ENCODE data around the gene NECAB2. TPM values are rescaled to one million over a fixed set of nuclear protein-coding genes. Genes with fewer than 3 reads are reported as not detected.

NECAB2 gene
- polyA plus RNA-seq, 4 donors, result 0.18 to 5.9 TPM; not detected in 2

DNA sequence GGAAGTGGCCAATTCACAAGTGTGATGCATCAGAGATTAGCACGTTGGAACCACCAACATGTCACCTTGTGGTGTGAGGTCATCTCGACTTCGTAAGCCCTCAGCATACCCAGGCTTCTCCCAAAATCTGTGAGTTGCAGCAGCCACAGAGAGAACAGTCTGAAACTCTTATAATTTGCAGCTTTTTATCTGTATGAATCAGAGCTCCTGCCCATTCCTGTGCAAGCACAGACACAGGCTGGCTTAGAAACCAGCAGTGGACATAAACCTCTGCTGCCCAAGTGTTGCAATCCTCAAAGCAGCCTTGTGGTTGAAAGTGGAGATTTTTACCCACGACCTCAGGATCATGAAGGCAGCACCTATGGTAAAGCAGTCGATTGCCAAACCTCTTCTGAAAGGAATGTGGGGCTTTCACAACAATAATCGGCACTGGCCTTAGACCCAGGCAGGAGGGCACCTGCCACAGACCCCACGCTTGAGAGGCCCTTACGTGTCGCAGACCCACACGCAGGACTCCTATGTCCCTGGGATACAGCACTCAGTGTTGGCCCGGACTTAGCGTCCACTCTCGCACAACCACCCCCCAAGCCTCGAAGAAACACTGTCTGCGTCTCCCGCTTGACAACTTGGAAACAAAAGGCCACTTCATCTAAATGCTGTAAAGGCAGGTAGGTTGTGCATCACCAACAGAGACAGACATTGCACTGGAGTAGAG, 39.5 kb upstream of the NECAB2 start:
- peaks cover 0 to 8% (median 6%) of the 10 kb centered on the region in 3 donors for H3K4me1 ChIP-seq (ENCODE audit: control insufficient read depth in 3 of 3, insufficient read depth in 2 of 3, low read depth in 1 of 3, low read length in 2 of 3)
- H3K27me3 ChIP-seq (ENCODE audit: control insufficient read depth in 3 of 3, insufficient read depth in 3 of 3, low read length in 3 of 3), result no peaks in the 10 kb centered on the region
- no peak for DNase-seq
- FAIRE-seq, result no peak
- no peaks in the 10 kb centered on the region for H3K9me3 ChIP-seq (ENCODE audit: control insufficient read depth in 2 of 2, insufficient read depth in 1 of 2, low read depth in 1 of 2, low read length in 1 of 2)
- 83 to 87% (median 86%) methylated on average over 16 of the region's 16 CpGs for WGBS, 3 donors
- no peak overlapping the region for H3K27ac ChIP-seq (ENCODE audit: low read depth in 1 of 3, low read length in 2 of 3)
- H3K36me3 ChIP-seq (ENCODE audit: control insufficient read depth in 3 of 3, insufficient read depth in 2 of 3, low read depth in 1 of 3, low read length in 3 of 3), result peaks cover 0 to 23% (median 0%) of the 10 kb centered on the region in 3 donors
- H3K4me3 ChIP-seq (ENCODE audit: low read depth in 1 of 3, low read length in 3 of 3), result no peak overlapping the region

DNA sequence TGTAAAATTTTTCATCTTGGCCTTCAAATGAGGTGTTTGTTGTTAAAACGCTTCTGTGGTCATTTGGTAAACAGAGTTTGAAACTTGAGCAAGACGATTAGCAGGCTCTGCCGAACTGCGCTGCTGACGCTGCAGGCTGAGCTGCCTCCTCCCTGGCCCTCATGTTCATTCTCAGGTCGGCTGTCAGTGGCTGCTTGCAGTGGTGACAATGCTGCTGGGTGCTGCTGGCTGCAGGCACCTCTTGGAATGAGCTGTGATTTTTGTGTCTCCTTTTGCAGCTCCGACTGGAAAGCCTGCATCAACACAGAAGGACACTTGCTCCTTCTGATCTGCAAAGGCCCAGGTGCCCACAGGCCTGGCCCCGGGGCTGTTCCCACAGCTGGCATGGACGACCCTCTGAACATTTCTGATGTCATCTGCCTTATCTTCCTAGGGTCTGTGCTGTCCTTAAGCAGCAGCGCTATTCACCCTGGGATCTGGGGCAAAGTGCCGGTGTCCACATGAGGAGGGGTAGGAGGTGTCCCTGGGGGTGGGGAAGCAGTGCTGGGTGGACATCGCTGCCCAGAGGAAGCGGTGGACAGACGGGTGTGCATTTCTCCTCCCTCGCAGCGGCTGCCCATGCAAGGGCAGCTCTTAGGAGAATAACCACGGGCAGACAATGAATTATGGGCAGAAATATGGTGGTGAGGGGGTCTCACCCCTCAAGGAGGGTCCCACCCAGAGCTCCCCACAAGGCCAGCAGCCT, 38.1 kb upstream of the NECAB2 start:
- FAIRE-seq (no peak), DNase-seq (no peak)

DNA sequence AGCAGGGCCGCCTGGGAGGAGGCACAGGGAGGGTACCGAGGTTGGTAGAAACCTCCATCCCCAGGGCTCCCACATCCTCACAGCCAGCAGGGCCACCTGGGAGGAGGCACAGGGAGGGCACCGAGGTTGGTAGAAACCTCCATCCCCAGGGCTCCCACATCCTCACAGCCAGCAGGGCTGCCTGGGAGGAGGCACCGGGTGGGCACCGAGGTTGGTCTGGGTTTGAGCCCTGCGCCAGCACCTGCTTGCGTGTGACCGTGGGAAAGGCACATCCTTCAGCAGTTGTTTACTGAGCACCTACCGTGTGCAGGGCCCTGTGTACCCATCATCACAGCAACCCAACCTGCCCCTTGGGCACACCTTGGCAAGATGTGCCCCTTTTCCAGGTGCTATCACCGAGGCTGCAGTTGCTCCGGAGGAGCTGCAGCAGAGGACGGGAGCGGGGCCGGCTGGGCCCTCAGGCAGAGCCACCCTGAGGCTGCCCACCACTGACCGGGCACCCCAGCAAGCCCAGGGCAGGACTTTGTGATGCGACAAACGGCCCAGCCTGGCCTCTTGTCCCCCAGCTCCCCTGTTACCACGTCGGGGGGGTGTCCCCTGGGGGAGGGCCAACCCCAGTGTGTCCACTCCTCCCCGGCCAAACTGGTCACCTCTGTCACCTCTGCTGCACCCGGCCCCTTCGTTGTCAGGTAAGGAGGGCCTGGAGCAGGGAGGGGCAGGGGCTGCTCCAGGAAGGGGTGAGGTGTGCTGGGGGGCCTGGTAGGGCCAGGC, 37.1 kb upstream of the NECAB2 start:
- FAIRE-seq (no peak), DNase-seq (no peak)
- H3K27me3 ChIP-seq (ENCODE audit: control insufficient read depth in 3 of 3, insufficient read depth in 3 of 3, low read length in 3 of 3), result no peaks in the 10 kb centered on the region
- no peaks in the 10 kb centered on the region for H3K9me3 ChIP-seq (ENCODE audit: control insufficient read depth in 2 of 2, insufficient read depth in 1 of 2, low read depth in 1 of 2, low read length in 1 of 2)
- no peak overlapping the region for H3K27ac ChIP-seq (ENCODE audit: low read depth in 1 of 3, low read length in 2 of 3)
- H3K36me3 ChIP-seq (ENCODE audit: control insufficient read depth in 3 of 3, insufficient read depth in 2 of 3, low read depth in 1 of 3, low read length in 3 of 3), result peaks cover 0 to 7% (median 0%) of the 10 kb centered on the region in 3 donors
- no peak overlapping the region for H3K4me3 ChIP-seq (ENCODE audit: low read depth in 1 of 3, low read length in 3 of 3)
- WGBS, 3 donors, result 77 to 90% (median 80%) methylated on average over 22 of the region's 22 CpGs
- H3K4me1 ChIP-seq (ENCODE audit: control insufficient read depth in 3 of 3, insufficient read depth in 2 of 3, low read depth in 1 of 3, low read length in 2 of 3), result peaks cover 0 to 8% (median 6%) of the 10 kb centered on the region in 3 donors

More for the DNA sequence above, 38.1 kb upstream of the NECAB2 start:
- H3K27me3 ChIP-seq (ENCODE audit: control insufficient read depth in 3 of 3, insufficient read depth in 3 of 3, low read length in 3 of 3), result no peaks in the 10 kb centered on the region
- H3K27ac ChIP-seq (ENCODE audit: low read depth in 1 of 3, low read length in 2 of 3), result no peak overlapping the region
- H3K4me3 ChIP-seq (ENCODE audit: low read depth in 1 of 3, low read length in 3 of 3), result no peak overlapping the region
- WGBS, 3 donors, result 78 to 82% (median 80%) methylated on average over 17 of the region's 17 CpGs
- peaks cover 0 to 11% (median 0%) of the 10 kb centered on the region in 3 donors for H3K36me3 ChIP-seq (ENCODE audit: control insufficient read depth in 3 of 3, insufficient read depth in 2 of 3, low read depth in 1 of 3, low read length in 3 of 3)
- no peaks in the 10 kb centered on the region for H3K9me3 ChIP-seq (ENCODE audit: control insufficient read depth in 2 of 2, insufficient read depth in 1 of 2, low read depth in 1 of 2, low read length in 1 of 2)
- H3K4me1 ChIP-seq (ENCODE audit: control insufficient read depth in 3 of 3, insufficient read depth in 2 of 3, low read depth in 1 of 3, low read length in 2 of 3), result peaks cover 0 to 8% (median 6%) of the 10 kb centered on the region in 3 donors

DNA sequence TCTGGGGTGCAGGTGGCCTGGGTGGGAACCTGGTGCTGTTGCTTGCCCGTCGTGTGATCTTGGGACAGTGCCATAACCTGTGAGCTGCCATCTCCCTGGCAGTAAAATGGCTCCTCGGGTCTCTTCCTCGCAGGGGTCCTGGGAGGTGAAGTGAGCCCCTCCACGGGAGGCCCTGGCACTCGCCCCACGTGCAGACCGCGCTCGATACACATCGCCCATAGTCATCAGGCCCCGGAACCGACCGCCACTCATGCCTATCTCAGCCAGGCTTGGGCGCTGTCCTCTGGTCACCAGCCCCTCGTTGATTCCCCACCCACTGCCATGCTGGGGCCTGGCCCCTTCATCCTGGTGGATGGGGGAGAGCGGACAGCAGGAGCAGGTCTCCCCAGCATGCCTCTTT, 36.5 kb upstream of the NECAB2 start:
- WGBS, 3 donors, result 74 to 87% (median 76%) methylated on average over 15 to 17 of the region's 17 CpGs
- Histone ChIP-seq H3K4me1 (ENCODE audit: control insufficient read depth in 3 of 3, insufficient read depth in 2 of 3, low read depth in 1 of 3, low read length in 2 of 3) (peaks cover 0 to 8% (median 6%) of the 10 kb centered on the region in 3 donors), H3K36me3 (ENCODE audit: control insufficient read depth in 3 of 3, insufficient read depth in 2 of 3, low read depth in 1 of 3, low read length in 3 of 3) (peaks cover 0 to 4% (median 0%) of the 10 kb centered on the region in 3 donors), H3K27me3 (ENCODE audit: control insufficient read depth in 3 of 3, insufficient read depth in 3 of 3, low read length in 3 of 3) (no peaks in the 10 kb centered on the region), H3K27ac (ENCODE audit: low read depth in 1 of 3, low read length in 2 of 3) (no peak overlapping the region), H3K9me3 (ENCODE audit: control insufficient read depth in 2 of 2, insufficient read depth in 1 of 2, low read depth in 1 of 2, low read length in 1 of 2) (no peaks in the 10 kb centered on the region), H3K4me3 (ENCODE audit: low read depth in 1 of 3, low read length in 3 of 3) (no peak overlapping the region)
- no peak for FAIRE-seq
- DNase-seq, result no peak

DNA sequence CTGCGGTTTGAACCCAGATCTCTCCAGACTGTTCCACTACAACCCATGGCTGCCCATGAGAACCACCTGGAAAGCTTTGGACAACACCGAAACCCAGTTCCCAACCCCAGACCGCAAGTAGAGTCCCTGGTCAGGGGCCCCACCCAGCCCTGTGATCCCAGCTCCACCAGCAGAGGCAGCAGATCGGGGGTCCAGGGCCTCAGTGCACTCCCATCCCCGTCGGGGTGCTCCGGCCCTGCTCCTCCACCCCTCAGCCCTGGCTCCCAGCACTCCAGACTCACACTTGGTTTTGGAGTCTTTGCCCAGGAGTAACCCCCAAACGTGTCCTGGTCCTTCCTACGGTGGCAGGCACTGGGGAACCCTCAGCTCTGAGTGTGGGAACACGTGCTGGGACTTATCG, 35.7 kb upstream of the NECAB2 start:
- Histone ChIP-seq H3K27ac (ENCODE audit: low read depth in 1 of 3, low read length in 2 of 3) (no peak overlapping the region), H3K27me3 (ENCODE audit: control insufficient read depth in 3 of 3, insufficient read depth in 3 of 3, low read length in 3 of 3) (no peaks in the 10 kb centered on the region), H3K4me1 (ENCODE audit: control insufficient read depth in 3 of 3, insufficient read depth in 2 of 3, low read depth in 1 of 3, low read length in 2 of 3) (peaks cover 0 to 6% (median 3%) of the 10 kb centered on the region in 3 donors), H3K9me3 (ENCODE audit: control insufficient read depth in 2 of 2, insufficient read depth in 1 of 2, low read depth in 1 of 2, low read length in 1 of 2) (no peaks in the 10 kb centered on the region), H3K4me3 (ENCODE audit: low read depth in 1 of 3, low read length in 3 of 3) (no peak overlapping the region), H3K36me3 (ENCODE audit: control insufficient read depth in 3 of 3, insufficient read depth in 2 of 3, low read depth in 1 of 3, low read length in 3 of 3) (peaks cover 0 to 4% (median 0%) of the 10 kb centered on the region in 3 donors)
- FAIRE-seq, result no peak
- 91 to 93% (median 92%) methylated on average over 11 of the region's 11 CpGs for WGBS, 3 donors
- no peak for DNase-seq

DNA sequence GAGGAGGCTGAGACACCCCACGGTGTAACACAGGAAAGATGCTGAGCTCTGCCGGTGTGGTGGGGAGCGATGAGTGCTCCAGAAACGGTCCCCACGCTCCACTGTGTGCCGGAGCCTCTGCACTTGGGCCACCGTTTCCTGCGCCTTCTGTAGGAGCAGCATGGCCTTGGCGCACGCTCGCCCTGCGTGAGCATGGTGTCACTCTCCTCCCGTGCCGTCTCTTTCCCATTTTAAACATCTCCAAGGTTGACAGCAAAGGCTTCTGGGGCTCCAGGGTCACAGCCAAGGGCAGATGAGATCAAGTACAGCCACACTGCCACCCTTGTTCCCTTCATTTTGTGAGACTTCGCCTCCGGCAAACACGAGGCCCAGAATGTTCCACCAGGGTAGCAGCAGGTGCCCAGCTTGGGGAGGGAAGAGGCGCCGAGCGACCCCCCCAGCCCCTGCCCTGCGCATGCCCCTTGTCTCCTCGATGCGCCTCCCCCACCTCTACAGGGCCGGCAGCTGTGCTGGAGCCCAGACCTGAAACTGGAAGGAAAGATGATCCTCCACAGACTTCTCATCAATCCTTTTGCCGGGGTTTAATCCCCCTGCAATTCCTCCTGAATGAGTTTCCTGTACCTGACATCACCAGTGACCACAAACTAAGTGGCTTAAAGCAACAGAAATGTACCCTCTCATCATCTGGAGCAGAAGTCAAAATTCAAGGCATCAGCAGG, 34.9 kb upstream of the NECAB2 start:
- FAIRE-seq (no peak), DNase-seq (no peak)
- Histone ChIP-seq H3K27ac (ENCODE audit: low read depth in 1 of 3, low read length in 2 of 3) (no peak overlapping the region), H3K9me3 (ENCODE audit: control insufficient read depth in 2 of 2, insufficient read depth in 1 of 2, low read depth in 1 of 2, low read length in 1 of 2) (no peaks in the 10 kb centered on the region), H3K4me1 (ENCODE audit: control insufficient read depth in 3 of 3, insufficient read depth in 2 of 3, low read depth in 1 of 3, low read length in 2 of 3) (peaks cover 0 to 6% (median 0%) of the 10 kb centered on the region in 3 donors), H3K36me3 (ENCODE audit: control insufficient read depth in 3 of 3, insufficient read depth in 2 of 3, low read depth in 1 of 3, low read length in 3 of 3) (peaks cover 0 to 4% (median 0%) of the 10 kb centered on the region in 3 donors), H3K27me3 (ENCODE audit: control insufficient read depth in 3 of 3, insufficient read depth in 3 of 3, low read length in 3 of 3) (no peaks in the 10 kb centered on the region), H3K4me3 (ENCODE audit: low read depth in 1 of 3, low read length in 3 of 3) (no peak overlapping the region)
- 84 to 85% (median 84%) methylated on average over 25 of the region's 25 CpGs for WGBS, 3 donors

DNA sequence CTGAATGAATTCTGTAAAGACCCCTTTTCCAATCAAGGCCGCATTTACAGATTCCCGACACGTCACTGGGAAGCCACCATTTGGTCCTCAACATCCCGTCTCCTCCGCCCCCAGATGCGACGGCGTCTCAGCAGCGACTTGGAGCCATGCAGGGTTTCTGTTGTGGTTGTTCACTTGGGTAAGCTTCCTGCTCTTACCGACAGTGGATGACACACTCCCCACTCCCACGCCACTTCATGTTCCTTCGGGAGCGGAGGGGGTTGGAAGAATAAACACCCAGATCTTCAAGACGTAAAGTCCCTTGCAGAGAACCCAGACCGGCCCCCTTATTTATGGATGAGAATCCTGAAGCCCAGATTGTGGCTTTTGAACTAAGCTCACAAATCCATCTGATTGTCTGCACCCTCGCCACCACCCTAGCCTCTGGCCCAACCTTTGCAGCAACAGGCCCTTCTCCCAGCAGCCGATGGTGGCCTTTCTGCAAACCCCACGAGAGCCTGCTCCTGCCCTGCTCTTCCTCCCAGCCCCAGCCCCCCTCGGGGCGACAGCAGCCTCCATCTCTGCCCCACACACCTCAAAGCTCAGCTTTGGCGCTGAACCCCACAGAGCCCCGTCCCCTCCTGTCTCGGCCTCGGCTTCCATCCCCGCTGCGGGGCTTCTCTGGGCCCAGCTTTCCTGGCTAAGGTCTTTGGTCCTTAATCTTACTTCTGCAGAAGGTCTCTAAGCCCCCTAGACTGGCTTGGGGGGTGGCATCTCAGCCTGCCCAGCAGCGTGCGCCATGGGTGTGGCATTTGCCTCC, 34.0 kb upstream of the NECAB2 start:
- DNase-seq (no peak), FAIRE-seq (no peak)
- WGBS, 3 donors, result 82 to 93% (median 87%) methylated on average over 28 of the region's 28 CpGs
- peaks cover 0 to 4% (median 0%) of the 10 kb centered on the region in 3 donors for H3K36me3 ChIP-seq (ENCODE audit: control insufficient read depth in 3 of 3, insufficient read depth in 2 of 3, low read depth in 1 of 3, low read length in 3 of 3)
- H3K27ac ChIP-seq (ENCODE audit: low read depth in 1 of 3, low read length in 2 of 3), result no peak overlapping the region
- no peaks in the 10 kb centered on the region for H3K27me3 ChIP-seq (ENCODE audit: control insufficient read depth in 3 of 3, insufficient read depth in 3 of 3, low read length in 3 of 3)
- H3K4me1 ChIP-seq (ENCODE audit: control insufficient read depth in 3 of 3, insufficient read depth in 2 of 3, low read depth in 1 of 3, low read length in 2 of 3), result no peaks in the 10 kb centered on the region
- no peaks in the 10 kb centered on the region for H3K9me3 ChIP-seq (ENCODE audit: control insufficient read depth in 2 of 2, insufficient read depth in 1 of 2, low read depth in 1 of 2, low read length in 1 of 2)
- no peak overlapping the region for H3K4me3 ChIP-seq (ENCODE audit: low read depth in 1 of 3, low read length in 3 of 3)
